CD4-positive, alpha-beta T cell treated with Interleukin-4 for 1 hour (primary cell): ENCODE results near the gene EMC6.

Source experiments
- DNase-seq, 2 donors: peaks; one replicate each; pipeline ENCODE4 v3.0.0-alpha.2; 2020 to 2022

EMC6 gene

DNA sequence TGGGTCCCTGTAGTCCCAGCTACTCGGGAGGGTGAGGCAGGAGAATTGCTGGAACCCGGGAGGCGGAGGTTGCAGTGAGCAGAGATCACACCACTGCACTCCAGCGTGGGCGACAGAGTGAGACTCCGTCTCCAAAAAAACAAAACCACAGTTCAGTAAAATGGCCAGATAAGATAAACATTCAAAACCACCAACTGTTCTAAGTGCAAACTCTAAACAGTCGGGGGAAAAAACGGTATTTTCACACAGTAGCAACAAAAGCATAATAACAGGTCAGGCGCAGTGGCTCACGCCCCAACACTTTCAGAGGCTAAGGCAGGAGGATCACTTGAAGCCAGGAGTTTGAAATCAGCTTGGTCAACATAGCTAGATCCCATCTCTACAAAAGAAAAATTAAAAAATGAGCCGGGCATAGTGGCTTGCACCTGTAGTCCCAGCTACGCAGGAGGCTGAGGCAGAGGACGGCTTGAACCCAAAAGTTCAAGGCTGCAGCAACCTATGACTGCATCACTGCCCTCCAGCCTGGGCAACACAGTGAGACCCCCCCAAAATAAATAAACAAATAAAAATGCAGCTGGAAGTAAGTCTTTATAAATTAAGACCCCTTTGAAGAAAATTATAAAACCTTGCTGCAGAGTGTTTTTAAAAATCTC is 44.3 kb downstream of the EMC6 start:
- DNase-seq, result peak in 1 of 2 donors; percentile 15

DNA sequence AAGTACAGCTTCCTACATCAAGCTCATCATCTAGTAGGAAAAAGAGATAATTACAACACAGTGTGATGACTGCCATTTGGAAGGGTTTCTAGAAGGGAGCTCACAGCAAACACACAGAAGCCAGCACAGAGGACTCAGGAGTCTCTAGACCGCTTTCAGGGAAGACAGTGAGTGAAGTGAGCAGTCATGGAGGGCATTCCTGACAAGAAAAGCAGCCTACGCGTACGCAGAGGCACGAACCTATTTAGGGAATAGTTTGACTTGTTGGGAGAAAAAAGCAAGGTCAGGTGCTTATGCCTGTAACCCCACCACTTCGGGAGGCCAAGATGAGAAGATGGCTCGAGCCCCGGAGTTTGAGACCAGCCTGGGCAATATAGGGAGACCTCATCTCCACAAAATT is 46.7 kb downstream of the EMC6 start:
- DNase-seq, result no peak

DNA sequence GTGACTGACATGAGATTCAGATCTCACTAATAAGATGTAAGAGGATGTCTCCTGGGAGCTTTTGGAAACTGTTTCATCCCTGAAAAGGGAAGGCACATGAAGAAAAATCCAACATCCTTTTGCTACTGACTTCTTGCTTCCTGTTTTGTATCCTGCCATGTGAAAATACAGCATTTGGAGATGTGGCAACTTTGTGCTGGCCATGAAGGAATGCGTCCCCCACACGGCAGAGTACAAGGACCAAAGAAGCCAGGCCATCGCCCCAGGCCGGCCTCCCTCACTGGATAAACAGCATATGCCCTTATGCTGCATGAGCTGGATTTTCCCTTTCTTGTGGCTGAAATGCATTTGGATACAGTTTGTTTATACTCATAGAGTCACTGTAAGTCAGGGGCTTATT is 49.6 kb downstream of the EMC6 start:
- DNase-seq, result no peak

DNA sequence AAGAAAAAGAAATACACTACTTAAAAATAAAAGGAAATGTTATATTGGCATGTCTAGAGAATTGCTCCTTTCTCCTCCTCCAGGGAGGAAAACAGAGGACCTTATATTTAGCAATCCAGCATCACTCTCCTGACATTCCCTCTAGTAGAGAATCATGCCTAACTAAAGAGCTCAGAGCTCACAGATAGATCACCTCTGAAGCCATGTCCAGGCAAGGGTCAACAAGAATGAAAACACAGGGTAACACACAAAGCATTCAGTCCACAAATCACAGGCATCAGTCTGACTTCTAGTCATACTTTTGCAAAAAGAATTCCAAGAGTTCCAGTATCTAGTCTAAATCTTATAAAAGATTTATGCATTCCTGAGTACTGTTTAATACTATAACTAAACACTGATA is 50.7 kb downstream of the EMC6 start:
- DNase-seq, result no peak
